Karpas-422 (cell line): ENCODE data around the gene NBPF26. TPM values are rescaled to one million over a fixed set of nuclear protein-coding genes. Genes with fewer than 3 reads are reported as not detected.
"Not testable (repeated sequence)": the region's sequence is repeated elsewhere in the genome, so short reads cannot be mapped to it uniquely, and the experiment has no call there.

Source experiments
- DNase-seq: peaks from one replicate; pipeline ENCODE4 v3.0.0-alpha.2; 2015
- H2AFZ ChIP-seq: fragments of 200-600 bp; sonication (generic); 2 replicates; pipeline ENCODE4 v1.6.1; 2014; ENCODE audit warnings: antibody characterized with exemption, low read length, mixed read lengths
- H3K27ac ChIP-seq: fragments of 200-600 bp; sonication (generic); 2 replicates; pipeline ENCODE4 v1.5.1; 2014; ENCODE audit warnings: mild to moderate bottlenecking, low read length, moderate library complexity
- H3K27me3 ChIP-seq: fragments of 200-600 bp; sonication (generic); 2 replicates; pipeline ENCODE4 v1.6.1; 2014; ENCODE audit warnings: low read length, mixed read lengths
- H3K36me3 ChIP-seq: fragments of 200-600 bp; sonication (generic); 2 replicates; pipeline ENCODE4 v1.6.1; 2014; ENCODE audit warnings: low read length, mixed read lengths; ENCODE audit not compliant: insufficient read depth
- H3K4me1 ChIP-seq: fragments of 200-600 bp; sonication (generic); 2 replicates; pipeline ENCODE4 v1.6.1; 2014; ENCODE audit warnings: mild to moderate bottlenecking, low read length, mixed read lengths
- H3K4me2 ChIP-seq: fragments of 200-600 bp; sonication (generic); 2 replicates; pipeline ENCODE4 v1.6.1; 2014; ENCODE audit warnings: low read length, low read depth, mild to moderate bottlenecking; ENCODE audit not compliant: poor library complexity, severe bottlenecking
- H3K4me3 ChIP-seq: fragments of 200-600 bp; sonication (generic); 2 replicates; pipeline ENCODE4 v1.5.1; 2014; ENCODE audit warnings: mild to moderate bottlenecking, antibody characterized with exemption, low read length, mixed read lengths
- H3K79me2 ChIP-seq: fragments of 200-600 bp; sonication (generic); 2 replicates; pipeline ENCODE4 v1.6.1; 2014; ENCODE audit warnings: mild to moderate bottlenecking, low read length, mixed read lengths
- H3K9ac ChIP-seq: fragments of 200-600 bp; sonication (generic); 2 replicates; pipeline ENCODE4 v1.6.0; 2014; ENCODE audit warnings: low read length
- H3K9me2 ChIP-seq: fragments of 200-600 bp; sonication (generic), shearing (Covaris generic); replicated peaks from 2 replicates; pipeline ENCODE4 v1.6.0; 2014; ENCODE audit warnings: mild to moderate bottlenecking, low read length, moderate library complexity; ENCODE audit not compliant: insufficient read depth
- H3K9me3 ChIP-seq: fragments of 300-700, 200-600 bp; sonication (generic); 2 replicates; pipeline ENCODE4 v1.6.1; 2014; ENCODE audit warnings: low read length, mixed read lengths
- H4K20me1 ChIP-seq: fragments of 200-600 bp; sonication (generic); 2 replicates; pipeline ENCODE4 v1.6.1; 2014; ENCODE audit warnings: mild to moderate bottlenecking, antibody characterized with exemption, low read length, low read depth; ENCODE audit not compliant: insufficient read depth
- total RNA-seq: library from RNA; depleted of rRNA; stranded (reverse); fragments of >200 nt; shearing (Covaris generic); gene quantifications from 2 replicates; pipeline ENCODE4 v1.2.3, GENCODE V29; 2014; ENCODE audit warnings: low replicate concordance

Gene NBPF26
- total RNA-seq, 1 experiment from 2014 or later = 6.2 TPM

GRCh38 chr1:120724507-120724906 lies 762 bp downstream of the NBPF26 start:
- DNase-seq = not testable (repeated sequence)

GRCh38 chr1:120728811-120729210 lies 5.1 kb downstream of the NBPF26 start:
- not testable (repeated sequence) for DNase-seq, H3K9me2 ChIP-seq, H3K36me3 ChIP-seq, H3K9me3 ChIP-seq, H3K4me2 ChIP-seq, H3K4me1 ChIP-seq, H3K79me2 ChIP-seq, H4K20me1 ChIP-seq, H3K27me3 ChIP-seq, H2AFZ ChIP-seq, H3K27ac ChIP-seq, H3K4me3 ChIP-seq, H3K9ac ChIP-seq

More at GRCh38 chr1:120724507-120724906, 762 bp downstream of the NBPF26 start:
- H3K27ac ChIP-seq, H2AFZ ChIP-seq, H3K9me2 ChIP-seq, H3K9me3 ChIP-seq, H3K79me2 ChIP-seq, H3K4me1 ChIP-seq, H3K27me3 ChIP-seq, H4K20me1 ChIP-seq, H3K36me3 ChIP-seq: not testable (repeated sequence)
- H3K4me3 ChIP-seq = peak overlapping the region; percentile 61; the same call in 1 of the 2 replicates
- H3K9ac ChIP-seq = peak overlapping the region; percentile 51; the same call in 1 of the 2 replicates
- peak overlapping the region; percentile 56 for H3K4me2 ChIP-seq

- H3K27me3 ChIP-seq, H3K9ac ChIP-seq: not testable (repeated sequence)
These were observed 45.3 kb downstream of the NBPF26 start for GRCh38 chr1:120769090-120769489.

GRCh38 chr1:120805452-120805851 lies 81.7 kb downstream of the NBPF26 start:
- not testable (repeated sequence) for H4K20me1 ChIP-seq, H3K27ac ChIP-seq, DNase-seq, H3K4me2 ChIP-seq, H3K9ac ChIP-seq, H3K9me3 ChIP-seq, H2AFZ ChIP-seq, H3K9me2 ChIP-seq, H3K36me3 ChIP-seq, H3K4me3 ChIP-seq, H3K79me2 ChIP-seq, H3K4me1 ChIP-seq, H3K27me3 ChIP-seq

More at GRCh38 chr1:120769090-120769489, 45.3 kb downstream of the NBPF26 start:
- not testable (repeated sequence) for H3K9me3 ChIP-seq, H3K27ac ChIP-seq, DNase-seq, H3K4me3 ChIP-seq, H2AFZ ChIP-seq, H4K20me1 ChIP-seq, H3K36me3 ChIP-seq, H3K4me2 ChIP-seq, H3K4me1 ChIP-seq, H3K9me2 ChIP-seq, H3K79me2 ChIP-seq

- H3K9ac ChIP-seq, H3K27me3 ChIP-seq, H3K4me1 ChIP-seq, H3K4me3 ChIP-seq, H4K20me1 ChIP-seq, H3K36me3 ChIP-seq, H2AFZ ChIP-seq, H3K27ac ChIP-seq, H3K79me2 ChIP-seq, H3K9me3 ChIP-seq, H3K4me2 ChIP-seq, H3K9me2 ChIP-seq: not testable (repeated sequence)
- DNase-seq = peak; percentile 14
These were observed 88.1 kb downstream of the NBPF26 start for GRCh38 chr1:120811822-120812221.

- not testable (repeated sequence) for DNase-seq, H3K4me2 ChIP-seq, H3K4me1 ChIP-seq, H3K27me3 ChIP-seq, H3K79me2 ChIP-seq, H3K27ac ChIP-seq, H4K20me1 ChIP-seq, H3K9me2 ChIP-seq, H3K4me3 ChIP-seq, H3K9ac ChIP-seq, H2AFZ ChIP-seq, H3K36me3 ChIP-seq, H3K9me3 ChIP-seq
These were observed 101.3 kb downstream of the NBPF26 start for GRCh38 chr1:120825051-120825450.

- H3K4me1 ChIP-seq, DNase-seq, H3K27ac ChIP-seq, H2AFZ ChIP-seq, H3K4me2 ChIP-seq, H3K9me2 ChIP-seq, H3K9ac ChIP-seq, H4K20me1 ChIP-seq, H3K4me3 ChIP-seq, H3K27me3 ChIP-seq, H3K36me3 ChIP-seq, H3K9me3 ChIP-seq, H3K79me2 ChIP-seq: not testable (repeated sequence)
These were observed 102.9 kb downstream of the NBPF26 start for GRCh38 chr1:120826623-120827022.

GRCh38 chr1:120844186-120844944 lies 120.6 kb downstream of the NBPF26 start:
- H3K36me3 ChIP-seq, H4K20me1 ChIP-seq, H3K79me2 ChIP-seq, H3K27me3 ChIP-seq, H3K4me2 ChIP-seq, H3K9me3 ChIP-seq, H3K4me3 ChIP-seq, H3K27ac ChIP-seq, H2AFZ ChIP-seq, H3K4me1 ChIP-seq, H3K9ac ChIP-seq, H3K9me2 ChIP-seq: not testable (repeated sequence)
- DNase-seq = peak; percentile 36

- H3K4me1 ChIP-seq, H3K4me3 ChIP-seq, H3K79me2 ChIP-seq, H3K27me3 ChIP-seq, H4K20me1 ChIP-seq, H3K36me3 ChIP-seq, H3K9me3 ChIP-seq, H3K9me2 ChIP-seq, H3K9ac ChIP-seq, H3K4me2 ChIP-seq, DNase-seq, H2AFZ ChIP-seq, H3K27ac ChIP-seq: not testable (repeated sequence)
These were observed 121.2 kb downstream of the NBPF26 start for GRCh38 chr1:120844945-120845330.
